HuH-7.5 (cell line): ENCODE data around the gene SREBF1.
"Not testable (repeated sequence)": the region's sequence is repeated elsewhere in the genome, so short reads cannot be mapped to it uniquely, and the experiment has no call there.

ENCODE experiments used
- DNase-seq: peaks from one replicate; pipeline ENCODE4 v3.0.0; 2011; ENCODE audit warnings: low spot score

SREBF1 gene

DNA sequence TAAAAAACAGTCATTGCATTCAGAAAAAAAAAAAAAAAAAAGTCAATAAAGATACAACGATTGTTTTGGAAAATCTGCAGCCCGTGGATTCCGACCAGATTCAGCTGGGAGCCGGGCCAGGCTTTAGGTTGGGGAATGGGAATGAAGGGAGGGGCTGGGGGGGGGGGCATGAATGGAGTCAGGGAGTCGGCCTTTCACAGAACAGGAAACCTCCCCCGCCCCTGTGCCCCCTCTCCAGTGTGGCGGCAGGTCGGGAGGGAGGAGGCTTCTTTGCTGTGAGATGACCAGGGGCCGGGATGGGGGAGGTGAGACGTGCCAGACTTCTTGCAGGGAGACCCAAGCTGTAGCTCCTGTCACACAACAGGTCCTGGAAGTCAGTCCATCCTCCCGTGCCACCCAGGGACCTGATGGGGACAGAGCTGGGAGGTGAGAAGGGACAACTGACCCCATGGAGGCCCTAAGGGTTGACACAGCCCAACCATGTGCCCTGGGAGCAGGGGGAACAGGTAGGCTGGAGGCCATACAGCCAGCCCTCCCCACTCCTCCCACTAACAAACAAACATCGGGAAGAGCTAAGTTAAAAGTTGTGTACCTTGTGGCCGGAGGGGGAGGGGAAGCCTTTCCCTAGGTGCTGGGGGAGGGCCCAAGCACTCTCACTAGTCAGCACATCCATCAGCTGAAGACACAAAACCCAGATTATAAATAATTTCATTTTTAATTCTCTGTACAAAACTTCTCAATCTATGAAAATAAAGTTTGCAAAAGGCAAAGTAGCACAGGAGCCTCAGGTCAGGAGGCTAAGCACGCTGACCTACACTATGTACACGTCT, 25.2 kb downstream of the SREBF1 start:
- peak; percentile 83 for DNase-seq

- DNase-seq, result no peak
Observed at GRCh38 chr17:17810895-17811248, 25.9 kb downstream of the SREBF1 start.

- no peak for DNase-seq
Observed at GRCh38 chr17:17810084-17810894, 26.5 kb downstream of the SREBF1 start.

DNA sequence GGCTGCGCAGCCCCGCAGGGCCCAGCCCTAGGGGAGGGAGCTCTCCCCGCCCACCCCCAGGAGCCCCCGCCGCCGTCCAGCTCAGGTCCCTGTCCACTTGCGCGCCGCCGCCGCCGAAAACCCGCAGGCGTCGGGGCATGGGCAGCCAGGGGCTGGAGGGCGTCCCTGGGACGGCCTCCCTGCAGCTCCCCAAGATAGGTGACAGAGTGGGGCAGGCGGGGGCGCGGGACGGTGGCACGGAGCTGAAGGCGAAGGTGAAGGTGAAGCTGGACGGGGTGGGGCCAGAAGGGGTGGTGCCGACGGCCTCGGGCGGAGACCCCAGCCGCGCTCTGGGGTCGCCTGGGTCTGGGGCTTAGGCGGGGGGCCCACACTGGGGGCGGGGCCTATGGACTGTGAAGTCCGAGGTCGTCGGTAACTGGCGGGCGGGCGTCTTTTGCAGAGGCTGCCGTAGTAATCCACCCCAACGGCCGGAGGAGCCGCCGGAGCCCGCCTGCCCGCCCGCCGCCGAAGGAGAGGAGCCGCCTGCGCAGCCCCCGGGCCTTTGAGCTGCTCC, 27.2 kb downstream of the SREBF1 start:
- no peak for DNase-seq

- no peak for DNase-seq
Observed at GRCh38 chr17:17808706-17809432, 27.9 kb downstream of the SREBF1 start.

- not testable (repeated sequence) for DNase-seq
Observed at GRCh38 chr17:17808200-17808599, 28.6 kb downstream of the SREBF1 start.

DNA sequence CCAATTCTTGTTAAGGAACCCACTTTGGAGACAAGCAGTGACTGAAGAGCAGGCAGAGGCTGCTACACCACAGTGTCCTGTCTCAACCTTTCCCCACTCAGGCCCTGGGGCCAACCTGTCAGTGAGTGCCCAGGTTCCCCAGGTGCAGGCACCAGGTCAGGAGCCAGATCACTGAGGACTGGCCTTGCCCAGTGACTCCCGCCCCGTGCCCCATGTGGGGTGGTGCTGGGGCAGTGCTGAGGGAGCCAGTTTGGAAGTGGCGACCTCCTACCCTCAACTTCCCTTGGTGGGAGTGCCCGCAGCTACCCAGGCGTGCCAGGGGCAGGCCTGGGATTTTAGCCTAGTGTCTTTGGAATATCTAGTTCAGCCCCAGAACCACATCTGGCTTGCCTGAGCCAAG, 29.3 kb downstream of the SREBF1 start:
- DNase-seq, result no peak

DNA sequence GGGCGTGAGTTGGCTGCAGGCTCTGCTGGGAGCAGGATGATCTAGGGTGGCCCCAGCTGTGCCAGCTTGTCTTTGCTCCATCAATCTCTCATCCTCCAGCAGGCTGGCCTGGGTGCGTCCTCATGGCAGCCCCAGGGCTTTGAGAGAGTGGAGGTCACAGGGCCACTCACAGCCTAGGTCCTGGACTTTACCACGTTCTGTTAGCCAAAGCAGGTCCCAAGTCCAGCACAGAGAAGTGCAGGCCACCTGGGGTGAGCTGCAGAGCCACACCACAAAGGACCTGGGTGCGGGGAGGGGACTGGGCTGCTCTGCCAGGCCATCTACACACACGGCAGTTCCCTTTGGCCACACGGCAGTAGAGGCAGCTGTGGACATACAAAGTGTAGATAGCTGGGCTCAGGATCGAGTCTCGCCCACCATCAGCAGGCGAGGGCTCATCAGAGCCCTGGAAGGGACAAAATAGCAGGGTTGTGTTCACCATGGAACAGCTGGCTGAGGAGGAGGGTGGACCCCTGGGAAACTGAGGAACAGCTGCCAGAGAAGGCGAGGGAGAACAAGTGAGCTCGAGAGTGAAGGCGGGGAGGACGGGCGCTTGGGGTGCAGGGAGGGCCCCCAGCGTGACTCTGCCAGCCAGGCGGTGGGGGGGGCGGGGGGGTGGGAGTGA, 30.0 kb downstream of the SREBF1 start:
- DNase-seq, result no peak

DNA sequence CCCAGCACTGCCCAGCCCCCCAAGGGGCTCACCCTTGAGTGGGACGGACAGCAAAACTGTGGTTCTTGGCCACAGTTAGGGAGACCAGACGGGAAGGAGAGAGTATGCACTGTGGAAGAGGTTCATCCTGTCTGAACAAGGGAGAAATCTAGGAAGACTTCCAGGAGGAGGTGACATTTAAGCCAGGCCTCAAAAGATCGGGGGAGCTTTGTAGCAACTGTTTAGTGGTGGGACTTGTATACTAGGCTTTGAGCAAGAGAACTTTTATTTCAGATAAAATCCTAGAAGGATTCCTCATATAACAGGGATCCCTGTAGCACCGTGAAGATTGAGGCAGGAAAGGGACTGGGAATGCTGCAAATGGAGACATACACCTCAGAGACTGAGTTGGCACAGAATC, 30.8 kb downstream of the SREBF1 start:
- DNase-seq, result no peak

DNA sequence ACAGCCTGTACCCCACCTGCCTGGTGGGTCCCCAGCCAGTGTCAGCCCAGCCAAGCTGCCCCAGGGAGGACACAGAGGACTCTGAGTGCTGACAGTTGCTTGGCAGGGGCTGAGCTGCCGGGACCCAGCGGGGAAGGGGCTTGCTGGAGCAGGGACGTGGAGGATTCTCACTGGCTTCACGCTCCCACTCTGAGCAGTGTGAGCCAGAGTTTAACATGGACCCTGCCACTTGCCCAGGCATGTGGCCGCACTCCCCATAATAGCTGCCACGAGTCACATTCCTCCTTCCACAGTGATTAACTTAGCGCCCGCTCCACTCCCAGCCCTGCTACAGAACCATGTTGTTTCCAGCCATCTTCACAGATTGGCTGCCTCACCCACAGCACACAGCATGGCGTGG, 31.2 kb downstream of the SREBF1 start:
- no peak for DNase-seq

DNA sequence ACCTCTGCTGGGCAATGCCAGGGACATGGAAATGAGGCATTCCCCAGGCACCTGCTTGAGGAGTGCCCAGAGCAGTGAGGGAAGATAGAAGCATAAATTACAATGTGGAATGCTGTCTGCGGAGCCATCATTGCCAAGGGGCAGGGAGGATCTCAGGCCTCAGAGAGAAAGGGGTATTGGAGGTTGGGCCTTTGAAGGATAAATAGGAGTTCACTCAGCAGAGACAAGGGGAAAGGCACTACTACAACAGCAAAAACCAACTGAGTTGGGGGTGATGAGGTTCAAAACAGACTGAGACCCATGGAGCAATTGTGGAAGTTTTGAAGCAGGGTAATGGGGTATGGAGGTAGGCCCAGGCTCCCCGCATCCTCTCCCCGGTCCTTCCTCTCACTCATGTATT, 32.8 kb downstream of the SREBF1 start:
- no peak for DNase-seq

GRCh38 chr17:17801800-17802481, 34.8 kb downstream of the SREBF1 start:
- no peak for DNase-seq

- no peak for DNase-seq
Observed at GRCh38 chr17:17800504-17801021, 36.2 kb downstream of the SREBF1 start.

DNA sequence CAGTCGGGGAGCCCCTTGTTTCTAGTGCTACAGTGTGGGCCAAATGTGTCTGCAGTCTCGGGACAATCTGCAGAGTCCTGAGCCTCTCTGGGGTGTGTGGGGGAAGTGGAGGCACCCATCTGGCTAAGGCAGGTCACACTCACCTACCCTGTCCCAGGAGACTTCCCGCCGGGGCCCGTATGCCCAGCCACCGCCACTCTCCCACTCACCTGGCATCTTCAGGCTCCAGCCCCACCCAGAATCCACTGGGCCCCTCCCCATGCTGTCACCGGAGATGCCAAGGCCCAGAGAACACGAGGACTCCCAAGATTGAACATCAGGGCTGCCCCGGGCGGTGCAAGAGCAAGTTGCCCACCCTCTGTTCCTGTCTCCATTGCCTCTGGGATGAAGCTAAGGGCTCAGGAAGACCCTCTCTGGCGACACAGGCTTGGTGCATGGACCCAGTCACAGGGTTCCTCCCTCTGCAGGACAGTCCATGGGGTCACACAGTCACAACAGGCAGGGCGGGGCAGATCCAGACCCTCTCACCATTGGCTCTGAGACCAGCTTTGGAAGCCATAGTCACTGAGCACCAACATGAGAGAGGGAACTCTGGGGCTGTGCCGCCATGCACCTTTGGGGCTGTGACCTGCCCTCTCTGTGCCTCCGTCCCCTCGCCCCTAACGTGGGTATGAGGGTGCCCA, 38.1 kb downstream of the SREBF1 start:
- no peak for DNase-seq

- DNase-seq, result no peak
Observed at GRCh38 chr17:17798010-17798556, 38.7 kb downstream of the SREBF1 start.

GRCh38 chr17:17797119-17797809, 39.5 kb downstream of the SREBF1 start:
- no peak for DNase-seq

- DNase-seq, result no peak
Observed at GRCh38 chr17:17796787-17797061, 40.1 kb downstream of the SREBF1 start.

DNA sequence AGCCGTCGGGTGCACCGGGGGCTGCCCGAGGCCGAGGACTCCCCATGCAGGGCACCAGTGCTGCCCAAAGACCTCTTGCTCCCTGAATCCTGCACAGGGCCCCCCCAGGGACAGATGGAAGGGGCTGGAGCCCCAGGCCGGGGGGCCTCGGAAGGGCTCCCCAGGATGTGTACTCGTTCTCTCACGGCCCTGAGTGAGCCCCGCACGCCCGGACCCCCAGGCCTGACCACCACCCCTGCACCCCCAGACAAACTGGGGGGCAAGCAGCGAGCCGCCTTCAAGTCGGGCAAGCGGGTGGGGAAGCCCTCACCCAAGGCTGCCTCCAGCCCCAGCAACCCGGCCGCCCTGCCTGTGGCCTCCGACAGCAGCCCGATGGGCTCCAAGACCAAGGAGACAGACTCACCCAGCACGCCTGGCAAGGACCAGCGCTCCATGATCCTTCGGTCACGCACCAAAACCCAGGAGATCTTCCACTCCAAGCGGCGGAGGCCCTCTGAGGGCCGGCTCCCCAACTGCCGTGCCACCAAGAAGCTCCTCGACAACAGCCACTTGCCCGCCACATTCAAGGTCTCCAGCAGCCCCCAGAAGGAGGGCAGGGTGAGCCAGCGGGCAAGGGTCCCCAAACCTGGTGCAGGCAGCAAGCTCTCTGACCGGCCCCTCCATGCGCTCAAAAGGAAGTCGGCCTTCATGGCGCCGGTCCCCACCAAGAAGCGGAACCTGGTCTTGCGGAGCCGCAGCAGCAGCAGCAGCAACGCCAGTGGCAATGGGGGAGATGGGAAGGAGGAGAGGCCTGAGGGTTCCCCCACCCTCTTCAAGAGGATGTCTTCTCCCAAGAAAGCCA, 40.6 kb downstream of the SREBF1 start:
- no peak for DNase-seq

- DNase-seq, result no peak
Observed at GRCh38 chr17:17795296-17795695, 41.5 kb downstream of the SREBF1 start.
